B cell (primary cell): ENCODE measurements around the gene SYCP3. TPM values are rescaled to one million over a fixed set of nuclear protein-coding genes. Genes with fewer than 3 reads are reported as not detected.

Source experiments
- ATAC-seq: fragments of 200-7000 bp; cut with Tn5 transposase; one replicate; pipeline ENCODE4 v1.10.0; 2021; ENCODE audit warnings: low read depth, mild to moderate bottlenecking, moderate number of reproducible peaks, moderate library complexity
- CTCF ChIA-PET: fragments of 350-600 bp; sonication (Branson Sonifier 250); formaldehyde crosslinking; loops from one replicate; lab custom pipeline; 2021; ENCODE audit warnings: antibody characterized with exemption, inconsistent platforms; lab: Charles Lee
- POLR2A ChIA-PET: fragments of 350-600 bp; sonication (Branson Sonifier 250); formaldehyde crosslinking; loops from one replicate; lab custom pipeline; 2021; ENCODE audit warnings: antibody characterized with exemption; lab: Charles Lee
- DNase-seq: peaks from one replicate; pipeline ENCODE4 v3.0.0; 2013
- H2AFZ ChIP-seq: 2 replicates; pipeline ENCODE4 v1.6.1; 2012; ENCODE audit warnings: mild to moderate bottlenecking, low read depth, low read length; ENCODE audit not compliant: insufficient read depth, poor library complexity, severe bottlenecking
- H3K27ac ChIP-seq, 2 donors: 1 replicate in 1 of 2; 2 replicates in 1 of 2; pipeline ENCODE4 v1.5.1; 2012 to 2013; ENCODE audit warnings: low read length in 2 of 2, mild to moderate bottlenecking in 2 of 2, moderate library complexity in 1 of 2
- H3K27me3 ChIP-seq, 4 experiments: fragments of 200-600 bp in 1 of 4; sonication (generic) in 1 of 4; replicated peaks in 1 of 4; 1 replicate in 2 of 4; 2 replicates in 2 of 4; pipeline versions ENCODE4 v1.6.1 to v1.7.0; 2013 to 2016; ENCODE audit warnings: low read length in 3 of 4, mild to moderate bottlenecking in 2 of 4, mixed read lengths in 1 of 4, moderate library complexity in 1 of 4; ENCODE audit not compliant: insufficient read depth in 4 of 4, control insufficient read depth in 3 of 4; ENCODE audit errors: control extremely low read depth in 1 of 4
- H3K36me3 ChIP-seq, 2 experiments: replicated peaks in 1 of 2; 1 replicate in 1 of 2; 2 replicates in 1 of 2; pipeline versions ENCODE4 v1.6.1 to v1.7.1; 2013; ENCODE audit warnings: low read length in 1 of 2; ENCODE audit not compliant: insufficient read depth in 2 of 2, control insufficient read depth in 1 of 2; ENCODE audit errors: control extremely low read depth in 1 of 2, extremely low read depth in 1 of 2
- H3K4me1 ChIP-seq, 2 donors: fragments of 200-600 bp in 1 of 2; sonication (generic) in 1 of 2; 1 replicate in 1 of 2; 2 replicates in 1 of 2; pipeline versions ENCODE4 v1.5.1 to v1.6.1; 2013 to 2017; ENCODE audit warnings: low read length in 2 of 2; ENCODE audit not compliant: control insufficient read depth in 2 of 2, insufficient read depth in 2 of 2
- H3K4me2 ChIP-seq: replicated peaks from 2 replicates; pipeline ENCODE3; 2012; ENCODE audit warnings: mild to moderate bottlenecking, low read depth, low read length; ENCODE audit not compliant: poor library complexity, severe bottlenecking
- H3K4me3 ChIP-seq, 5 experiments: fragments of 200-600 bp in 1 of 5; sonication (generic) in 1 of 5; 1 replicate in 3 of 5; 2 replicates in 2 of 5; pipeline versions ENCODE4 v1.5.1 to v1.7.0; 2011 to 2016; ENCODE audit warnings: low read length in 4 of 5, mild to moderate bottlenecking in 4 of 5, low read depth in 2 of 5, control low read depth in 1 of 5, moderate library complexity in 1 of 5; ENCODE audit not compliant: insufficient read depth in 1 of 5; ENCODE audit errors: control extremely low read depth in 1 of 5, extremely low read depth in 1 of 5
- H3K79me2 ChIP-seq: fragments of 200-600 bp; sonication (generic); one replicate; pipeline ENCODE4 v1.6.0; 2016; ENCODE audit warnings: low read length; ENCODE audit not compliant: control insufficient read depth, insufficient read depth
- H3K9ac ChIP-seq: fragments of 200-600 bp; sonication (generic); 2 replicates; pipeline ENCODE4 v1.6.1; 2017; ENCODE audit warnings: mild to moderate bottlenecking, low read length, moderate library complexity
- H3K9me3 ChIP-seq, 3 donors: one replicate each; pipeline versions ENCODE4 v1.6.1 to v1.7.1; 2013; ENCODE audit warnings: low read length in 2 of 3; ENCODE audit not compliant: control insufficient read depth in 2 of 3, insufficient read depth in 1 of 3; ENCODE audit errors: control extremely low read depth in 1 of 3
- H4K20me1 ChIP-seq: 2 replicates; pipeline ENCODE4 v1.6.0; 2012; ENCODE audit warnings: mild to moderate bottlenecking, low read length; ENCODE audit not compliant: insufficient read depth, control insufficient read depth, poor library complexity, severe bottlenecking
- H3K27ac Mint-ChIP-seq: one replicate; pipeline ENCODE4 v1.8.0; 2021; ENCODE audit warnings: mixed read lengths
- H3K27me3 Mint-ChIP-seq: one replicate; pipeline ENCODE4 v1.8.0; 2021; ENCODE audit warnings: mixed read lengths
- H3K4me1 Mint-ChIP-seq: one replicate; pipeline ENCODE4 v1.8.0; 2021; ENCODE audit warnings: mixed read lengths
- H3K4me3 Mint-ChIP-seq: one replicate; pipeline ENCODE4 v1.8.0; 2021; ENCODE audit warnings: mixed read lengths
- H3K9me3 Mint-ChIP-seq: one replicate; pipeline ENCODE4 v1.8.0; 2022; ENCODE audit warnings: mixed read lengths; ENCODE audit not compliant: insufficient read depth
- EZH2 ChIP-seq: IDR thresholded peaks from 2 replicates; pipeline ENCODE4 v1.6.1; 2012; ENCODE audit warnings: borderline replicate concordance, low read depth, mild to moderate bottlenecking, moderate library complexity, low read length; ENCODE audit not compliant: insufficient read depth, poor library complexity, severe bottlenecking
- WGBS: methylation state at CpG from one replicate; pipeline ENCODE4 v1.1.5; 2013; ENCODE audit warnings: missing lambda C conversion rate; ENCODE audit not compliant: insufficient coverage; 5-methylcytosine and 5-hydroxymethylcytosine counted together
- intact Hi-C: fragments of 100-400 bp; cut with micrococcal nuclease; formaldehyde crosslinking; loops from one replicate; pipeline ENCODE4 v1.10.0; 2022
- polyA plus RNA-seq: library from polyadenylated mRNA; depleted of rRNA; stranded (reverse); fragments of >200 nt; gene quantifications from 2 replicates; pipeline ENCODE4 v1.2.3, GENCODE V29; 2012
- total RNA-seq, 2 donors: library from RNA; stranded (reverse); fragments of 120-200 nt in 1 of 2; gene quantifications; 1 replicate in 1 of 2; 2 replicates in 1 of 2; pipeline versions ENCODE4 v1.2.3 to v1.2.4, GENCODE V29; 2013 to 2022
- TF ChIP-seq, protein P1 (sequence below): fragments of 200-600 bp; IDR thresholded peaks from one replicate; pipeline ENCODE4 v1.8.0; 2022; ENCODE audit warnings: antibody characterized with exemption, mild to moderate bottlenecking

SYCP3 gene
- total and polyA plus RNA-seq, 2 donors (not counting 1 experiment from before 2014, with no cell fraction given), result 0.04 to 0.12 TPM

GRCh38 chr12:101746196-101746595, 6.9 kb upstream of the SYCP3 start:
- ChIA-PET POLR2A (no interaction called here), CTCF (interaction anchor here (1.1 to 4.5 kb wide), 8 partner anchors 10 to 94 kb away, joined by 3 to 30 read pairs (median 5); partner anchors contain the start of gene GNPTAB)
- WGBS, result no CpG with 5 or more reads among the region's 1 CpG
- Histone ChIP-seq H3K79me2 (no peaks in the 10 kb centered on the region), H4K20me1 (no peaks in the 10 kb centered on the region), H3K27me3 (no peaks in the 10 kb centered on the region), H3K36me3 (peaks cover 15 to 19% of the 10 kb centered on the region in 2 experiments), H3K4me3 (no peak overlapping the region), H2AFZ (no peak overlapping the region), H3K4me2 (no peak overlapping the region), H3K4me1 (peaks cover 45 to 50% of the 10 kb centered on the region in 2 donors), H3K9me3 (no peaks in the 10 kb centered on the region), H3K9ac (no peak overlapping the region), H3K27ac (peak overlapping the region in 1 of 2 donors; percentile 4)
- DNase-seq (no peak), ATAC-seq (no peak)
- H3K4me1 Mint-ChIP-seq, result peaks cover 77% of the 10 kb centered on the region
- H3K27ac Mint-ChIP-seq, result peak overlapping the region; percentile 99
- H3K27me3 Mint-ChIP-seq, result no peaks in the 10 kb centered on the region
- intact Hi-C loops, result loop anchor here (10.0 kb wide), 1 partner anchor 1699 kb away; no protein-coding TSS in a partner anchor
- no peaks in the 10 kb centered on the region for H3K9me3 Mint-ChIP-seq
- TF ChIP-seq, protein P1, sequence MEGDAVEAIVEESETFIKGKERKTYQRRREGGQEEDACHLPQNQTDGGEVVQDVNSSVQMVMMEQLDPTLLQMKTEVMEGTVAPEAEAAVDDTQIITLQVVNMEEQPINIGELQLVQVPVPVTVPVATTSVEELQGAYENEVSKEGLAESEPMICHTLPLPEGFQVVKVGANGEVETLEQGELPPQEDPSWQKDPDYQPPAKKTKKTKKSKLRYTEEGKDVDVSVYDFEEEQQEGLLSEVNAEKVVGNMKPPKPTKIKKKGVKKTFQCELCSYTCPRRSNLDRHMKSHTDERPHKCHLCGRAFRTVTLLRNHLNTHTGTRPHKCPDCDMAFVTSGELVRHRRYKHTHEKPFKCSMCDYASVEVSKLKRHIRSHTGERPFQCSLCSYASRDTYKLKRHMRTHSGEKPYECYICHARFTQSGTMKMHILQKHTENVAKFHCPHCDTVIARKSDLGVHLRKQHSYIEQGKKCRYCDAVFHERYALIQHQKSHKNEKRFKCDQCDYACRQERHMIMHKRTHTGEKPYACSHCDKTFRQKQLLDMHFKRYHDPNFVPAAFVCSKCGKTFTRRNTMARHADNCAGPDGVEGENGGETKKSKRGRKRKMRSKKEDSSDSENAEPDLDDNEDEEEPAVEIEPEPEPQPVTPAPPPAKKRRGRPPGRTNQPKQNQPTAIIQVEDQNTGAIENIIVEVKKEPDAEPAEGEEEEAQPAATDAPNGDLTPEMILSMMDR, result no peak
- no peak overlapping the region for H3K4me3 Mint-ChIP-seq

DNA sequence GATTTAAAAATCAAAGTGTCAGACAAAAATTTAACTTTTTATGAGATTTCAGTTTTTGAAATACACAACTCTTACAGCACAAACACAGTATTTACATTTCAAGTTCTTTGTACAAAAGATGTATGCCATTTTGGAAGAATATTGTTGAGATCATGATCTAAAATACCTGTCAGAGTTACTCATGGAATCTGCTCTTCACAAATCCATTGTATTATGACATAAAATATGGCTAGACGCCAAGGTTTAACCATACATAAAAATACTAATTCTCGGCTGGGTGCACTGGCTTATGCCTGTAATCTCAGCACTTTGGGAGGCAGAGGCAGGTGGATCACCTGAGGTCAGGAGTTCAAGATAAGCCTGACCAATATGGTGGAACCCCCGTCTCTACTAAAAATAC, 6.2 kb upstream of the SYCP3 start:
- ChIA-PET POLR2A (no interaction called here), CTCF (interaction anchor here (1.4 to 4.5 kb wide), 5 partner anchors 8 to 34 kb away, joined by 3 to 30 read pairs (median 10); no protein-coding TSS in a partner anchor)
- intact Hi-C loops, result loop anchor here (2.0 to 10.0 kb wide), 3 partner anchors 15 to 1699 kb away; no protein-coding TSS in a partner anchor
- no peak overlapping the region for H3K4me2 ChIP-seq
- ATAC-seq (no peak), DNase-seq (no peak)
- H3K4me1 Mint-ChIP-seq, result peaks cover 79% of the 10 kb centered on the region
- no peaks in the 10 kb centered on the region for H3K27me3 Mint-ChIP-seq
- no peaks in the 10 kb centered on the region for H3K79me2 ChIP-seq
- H3K4me3 ChIP-seq, result no peak overlapping the region
- H3K27ac Mint-ChIP-seq, result peak overlapping the region; percentile 99
- no peak overlapping the region for H3K9ac ChIP-seq
- H4K20me1 ChIP-seq, result no peaks in the 10 kb centered on the region
- peaks cover 14 to 15% of the 10 kb centered on the region in 2 experiments for H3K36me3 ChIP-seq
- peaks cover 45 to 50% of the 10 kb centered on the region in 2 donors for H3K4me1 ChIP-seq
- no peaks in the 10 kb centered on the region for H3K9me3 Mint-ChIP-seq
- no peak overlapping the region for H2AFZ ChIP-seq
- H3K27ac ChIP-seq, result peak overlapping the region; percentile 94 to 97
- peak overlapping the region; percentile 48 for H3K4me3 Mint-ChIP-seq
- no peaks in the 10 kb centered on the region for H3K9me3 ChIP-seq
- no peaks in the 10 kb centered on the region for H3K27me3 ChIP-seq
- no peak for TF ChIP-seq EZH2
- TF ChIP-seq, protein P1, result no peak
- 92% methylated on average over 2 of the region's 3 CpGs for WGBS
